ENCODE data around the gene OR5AU1. TPM values are rescaled to one million over a fixed set of nuclear protein-coding genes. Genes with fewer than 3 reads are reported as not detected.
"Not testable (repeated sequence)": the region's sequence is repeated elsewhere in the genome, so short reads cannot be mapped to it uniquely, and the experiment has no call there.

Gene OR5AU1
- total and polyA plus RNA-seq, 12 donors = not detected

- Histone ChIP-seq H3K4me3 (no peak overlapping the region), H3K9me3 (peaks cover 0 to 15% (median 0%) of the 10 kb centered on the region in 11 donors), H3K36me3 (no peaks in the 10 kb centered on the region), H3K27me3 (peaks cover 0 to 16% (median 4%) of the 10 kb centered on the region in 7 donors), H3K4me1 (no peaks in the 10 kb centered on the region), H3K27ac (no peak overlapping the region)
- intact Hi-C loops (cut with DNase I) = no loop called here
- ATAC-seq = no peak
- DNase-seq = no peak
- TF ChIP-seq CTCF (IDR thresholded peaks at IDR 0.05) = no peak
- WGBS, 2 donors = 80 to 85% methylated on average over 4 of the region's 4 CpGs
Measured at GRCh38 chr14:21169573-21169972, 13.7 kb upstream of the OR5AU1 start.

GRCh38 chr14:21168055-21168454 is 12.2 kb upstream of the OR5AU1 start:
- H3K9me3 ChIP-seq = peaks cover 0 to 11% (median 0%) of the 10 kb centered on the region in 11 donors
- peaks cover 0 to 16% (median 4%) of the 10 kb centered on the region in 7 donors for H3K27me3 ChIP-seq
- no peak overlapping the region for H3K27ac ChIP-seq
- ATAC-seq (no peak), DNase-seq (no peak)
- no peak overlapping the region for H3K4me3 ChIP-seq
- no peaks in the 10 kb centered on the region for H3K36me3 ChIP-seq
- intact Hi-C loops (cut with DNase I) = no loop called here
- no peaks in the 10 kb centered on the region for H3K4me1 ChIP-seq
- no peak for TF ChIP-seq CTCF (IDR thresholded peaks at IDR 0.05)
- 81 to 90% methylated on average over 8 of the region's 8 CpGs for WGBS, 2 donors

GRCh38 chr14:21165670-21166069 is 9.8 kb upstream of the OR5AU1 start:
- peak; percentile 47 to 90 (median 65) for ATAC-seq
- 19 to 100% methylated on average over 1 of the region's 1 CpG for WGBS, 2 donors

GRCh38 chr14:21165002-21165605 is 9.2 kb upstream of the OR5AU1 start:
- WGBS, 2 donors = 52% methylated on average over 7 of the region's 7 CpGs

More at GRCh38 chr14:21165670-21166069, 9.8 kb upstream of the OR5AU1 start:
- H3K4me1 ChIP-seq; H3K9me3 ChIP-seq; H3K36me3 ChIP-seq; H3K27ac ChIP-seq; DNase-seq; intact Hi-C loops (cut with DNase I); H3K4me3 ChIP-seq: not testable (repeated sequence)
- H3K27me3 ChIP-seq = peaks cover 0 to 16% (median 4%) of the 10 kb centered on the region in 7 donors

GRCh38 chr14:21163871-21164291 is 8.0 kb upstream of the OR5AU1 start:
- WGBS, 2 donors = 42 to 66% methylated on average over 4 of the region's 4 CpGs
- intact Hi-C loops (cut with DNase I) = no loop called here
- TF ChIP-seq CTCF (IDR thresholded peaks at IDR 0.05) = no peak

More at GRCh38 chr14:21165002-21165605, 9.2 kb upstream of the OR5AU1 start:
- H3K36me3 ChIP-seq; H3K9me3 ChIP-seq; H3K4me3 ChIP-seq; intact Hi-C loops (cut with DNase I); H3K4me1 ChIP-seq; DNase-seq; H3K27ac ChIP-seq: not testable (repeated sequence)
- H3K27me3 ChIP-seq = peaks cover 0 to 16% (median 2%) of the 10 kb centered on the region in 7 donors
- ATAC-seq = peak in 1 of 8 donors; percentile 37

More at GRCh38 chr14:21163871-21164291, 8.0 kb upstream of the OR5AU1 start:
- Histone ChIP-seq H3K4me1 (no peaks in the 10 kb centered on the region), H3K9me3 (no peaks in the 10 kb centered on the region), H3K27ac (no peak overlapping the region), H3K36me3 (no peaks in the 10 kb centered on the region), H3K27me3 (peaks cover 0 to 4% (median 0%) of the 10 kb centered on the region in 7 donors), H3K4me3 (no peak overlapping the region)
- ATAC-seq = no peak
- DNase-seq = no peak
